Measurements from ENCODE around the gene ADAMTS13. TPM values are rescaled to one million over a fixed set of nuclear protein-coding genes. Genes with fewer than 3 reads are reported as not detected.
"Not testable (repeated sequence)": the region's sequence is repeated elsewhere in the genome, so short reads cannot be mapped to it uniquely, and the experiment has no call there.

Gene ADAMTS13
- total RNA-seq, 2 donors from 2014 or later = 2.6 to 5.4 TPM

DNA sequence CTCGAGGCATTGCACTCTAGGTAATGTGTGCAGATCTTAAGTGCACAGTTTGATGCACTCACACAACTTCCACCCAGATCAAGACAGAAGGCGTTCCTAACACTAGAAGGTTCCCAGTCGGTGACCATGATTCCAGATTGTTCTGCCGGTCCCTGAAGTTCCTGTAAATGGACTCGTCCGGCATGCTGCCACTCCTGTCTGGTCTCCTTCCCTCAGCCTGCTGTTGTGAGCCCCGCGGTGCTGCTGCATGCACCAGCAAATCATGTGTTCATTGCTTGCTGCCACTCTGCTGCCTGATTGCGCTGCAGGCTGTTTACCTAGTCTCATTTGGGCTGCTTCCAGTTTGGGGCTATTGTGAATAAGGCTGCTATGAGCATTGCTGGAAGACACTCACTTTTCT, 34.5 kb upstream of the ADAMTS13 start:
- ATAC-seq = no peak
- no peak for DNase-seq (ENCODE audit: low spot score in 2 of 2)
- no peaks in the 10 kb centered on the region for H3K36me3 Mint-ChIP-seq
- H3K9me3 Mint-ChIP-seq = no peaks in the 10 kb centered on the region
- peak overlapping the region in 1 of 2 donors; percentile 14 for H3K27ac Mint-ChIP-seq

GRCh38 chr9:133389025-133389557, 33.1 kb upstream of the ADAMTS13 start:
- Mint-ChIP-seq H3K27ac (no peak overlapping the region), H3K9me3 (no peaks in the 10 kb centered on the region), H3K36me3 (no peaks in the 10 kb centered on the region)
- no peak for ATAC-seq
- no peak for DNase-seq (ENCODE audit: low spot score in 2 of 2)

- Mint-ChIP-seq H3K9me3 (no peaks in the 10 kb centered on the region), H3K36me3 (no peaks in the 10 kb centered on the region), H3K27ac (no peak overlapping the region)
- DNase-seq (ENCODE audit: low spot score in 2 of 2) (no peak), ATAC-seq (no peak)
Measured at GRCh38 chr9:133389562-133389961, 32.6 kb upstream of the ADAMTS13 start.

- Mint-ChIP-seq H3K27ac (no peak overlapping the region), H3K36me3 (no peaks in the 10 kb centered on the region), H3K9me3 (no peaks in the 10 kb centered on the region)
- no peak for DNase-seq (ENCODE audit: low spot score in 2 of 2)
- ATAC-seq = no peak
Measured at GRCh38 chr9:133390713-133391112, 31.5 kb upstream of the ADAMTS13 start.

DNA sequence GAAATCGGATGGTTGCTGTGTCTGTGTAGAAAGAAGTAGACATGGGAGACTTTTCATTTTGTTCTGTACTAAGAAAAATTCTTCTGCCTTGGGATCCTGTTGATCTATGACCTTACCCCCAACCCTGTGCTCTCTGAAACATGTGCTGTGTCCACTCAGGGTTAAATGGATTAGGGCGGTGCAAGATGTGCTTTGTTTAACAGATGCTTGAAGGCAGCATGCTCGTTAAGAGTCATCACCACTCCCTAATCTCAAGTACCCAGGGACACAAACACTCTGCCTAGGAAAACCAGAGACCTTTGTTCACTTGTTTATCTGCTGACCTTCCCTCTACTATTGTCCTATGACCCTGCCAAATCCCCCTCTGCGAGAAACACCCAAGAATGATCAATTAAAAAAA, 30.7 kb upstream of the ADAMTS13 start:
- not testable (repeated sequence) for H3K36me3 Mint-ChIP-seq; ATAC-seq; DNase-seq (ENCODE audit: low spot score in 2 of 2); H3K9me3 Mint-ChIP-seq; H3K27ac Mint-ChIP-seq

- not testable (repeated sequence) for ATAC-seq; H3K36me3 Mint-ChIP-seq; DNase-seq (ENCODE audit: low spot score in 2 of 2); H3K27ac Mint-ChIP-seq; H3K9me3 Mint-ChIP-seq
Measured at GRCh38 chr9:133392308-133392707, 29.9 kb upstream of the ADAMTS13 start.

DNA sequence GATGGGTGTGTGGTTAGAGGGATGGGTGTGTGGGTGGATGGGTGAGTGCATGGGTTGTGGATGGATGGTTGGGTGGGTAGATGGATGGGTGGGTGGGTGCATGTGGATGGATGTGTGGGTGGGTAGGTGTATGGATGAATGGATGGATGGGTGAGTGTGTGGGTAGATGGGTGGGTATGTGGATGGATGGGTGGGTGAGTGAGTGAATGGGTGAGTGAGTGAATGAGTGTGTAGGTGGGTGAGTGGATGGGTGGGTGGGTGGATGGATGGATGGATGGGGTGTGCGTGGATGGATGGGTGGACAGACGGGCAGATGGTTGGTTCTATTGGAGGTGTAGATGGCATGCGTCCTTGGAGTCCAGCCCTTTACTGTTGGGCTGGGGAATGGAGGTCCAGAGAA, 28.8 kb upstream of the ADAMTS13 start:
- no peak overlapping the region for H3K27ac Mint-ChIP-seq
- no peak for DNase-seq (ENCODE audit: low spot score in 2 of 2)
- no peaks in the 10 kb centered on the region for H3K36me3 Mint-ChIP-seq
- no peaks in the 10 kb centered on the region for H3K9me3 Mint-ChIP-seq
- no peak for ATAC-seq

DNA sequence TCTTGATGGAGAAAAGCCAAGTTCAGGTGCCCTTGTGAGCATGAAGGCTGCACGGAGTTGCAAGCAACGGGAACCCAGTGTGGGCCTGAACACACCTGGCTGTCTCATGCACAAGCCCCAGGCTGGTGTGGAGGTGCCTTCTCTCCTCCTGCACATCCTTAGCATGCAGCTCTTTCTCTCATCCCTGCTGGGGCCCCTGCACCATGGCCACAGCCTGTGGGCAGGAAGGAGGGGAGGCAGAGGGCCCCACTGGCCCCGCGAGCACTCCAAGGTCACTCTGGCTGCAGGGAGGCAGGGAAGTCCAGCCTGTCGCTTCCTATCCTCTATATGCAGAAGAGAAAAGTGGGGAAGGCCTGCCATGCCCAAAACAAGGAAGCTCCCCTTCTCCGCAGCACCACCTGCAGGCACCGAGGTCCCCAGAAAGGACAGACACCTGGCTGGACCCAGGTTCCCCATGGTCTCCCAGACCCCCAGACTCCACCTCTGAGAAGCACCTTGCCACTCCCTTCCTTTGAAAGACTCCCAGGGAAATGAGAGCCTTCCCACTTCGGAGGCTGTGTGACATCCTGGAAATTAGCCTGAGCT, 27.4 kb upstream of the ADAMTS13 start:
- ATAC-seq = peak in 1 of 2 donors; percentile 20
- Mint-ChIP-seq H3K36me3 (no peaks in the 10 kb centered on the region), H3K9me3 (no peaks in the 10 kb centered on the region), H3K27ac (no peak overlapping the region)
- DNase-seq (ENCODE audit: low spot score in 2 of 2) = no peak

GRCh38 chr9:133396952-133397351, 25.2 kb upstream of the ADAMTS13 start:
- DNase-seq (ENCODE audit: low spot score in 2 of 2) (no peak), ATAC-seq (peak in 1 of 2 donors; percentile 38)
- Mint-ChIP-seq H3K27ac (no peak overlapping the region), H3K36me3 (no peaks in the 10 kb centered on the region), H3K9me3 (no peaks in the 10 kb centered on the region)

- ATAC-seq = no peak
- no peak for DNase-seq (ENCODE audit: low spot score in 2 of 2)
- no peaks in the 10 kb centered on the region for H3K36me3 Mint-ChIP-seq
- H3K9me3 Mint-ChIP-seq = no peaks in the 10 kb centered on the region
- H3K27ac Mint-ChIP-seq = no peak overlapping the region
Measured at GRCh38 chr9:133397370-133397769, 24.8 kb upstream of the ADAMTS13 start.

DNA sequence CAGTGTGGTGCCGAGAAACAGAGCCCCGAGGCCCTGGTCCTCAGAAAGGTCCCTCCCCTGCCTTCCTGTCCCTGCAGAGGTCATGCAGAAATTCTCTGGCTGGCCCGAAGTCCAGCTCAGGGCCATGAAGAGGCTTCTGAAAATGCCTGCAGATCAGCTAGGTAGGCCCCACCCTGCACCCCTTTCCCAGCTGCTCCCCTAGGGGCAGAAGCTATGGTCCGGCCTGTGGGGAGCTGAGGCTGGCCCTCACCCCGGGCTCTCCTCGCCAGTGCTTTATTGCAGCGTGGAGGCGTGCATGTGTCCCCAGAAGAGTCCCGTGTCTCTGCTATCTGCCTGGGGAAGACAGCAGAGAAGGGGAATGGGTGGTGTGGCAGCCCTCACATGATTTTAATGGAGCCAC, 24.3 kb upstream of the ADAMTS13 start:
- Mint-ChIP-seq H3K36me3 (no peaks in the 10 kb centered on the region), H3K27ac (no peak overlapping the region), H3K9me3 (no peaks in the 10 kb centered on the region)
- DNase-seq (ENCODE audit: low spot score in 2 of 2) (no peak), ATAC-seq (no peak)

GRCh38 chr9:133400292-133400691, 21.9 kb upstream of the ADAMTS13 start:
- DNase-seq (ENCODE audit: low spot score in 2 of 2) = no peak
- H3K9me3 Mint-ChIP-seq = no peaks in the 10 kb centered on the region
- peaks cover 0 to under 1% of the 10 kb centered on the region in 2 donors for H3K36me3 Mint-ChIP-seq
- peak overlapping the region in 1 of 2 donors; percentile 27 for H3K27ac Mint-ChIP-seq
- no peak for ATAC-seq

DNA sequence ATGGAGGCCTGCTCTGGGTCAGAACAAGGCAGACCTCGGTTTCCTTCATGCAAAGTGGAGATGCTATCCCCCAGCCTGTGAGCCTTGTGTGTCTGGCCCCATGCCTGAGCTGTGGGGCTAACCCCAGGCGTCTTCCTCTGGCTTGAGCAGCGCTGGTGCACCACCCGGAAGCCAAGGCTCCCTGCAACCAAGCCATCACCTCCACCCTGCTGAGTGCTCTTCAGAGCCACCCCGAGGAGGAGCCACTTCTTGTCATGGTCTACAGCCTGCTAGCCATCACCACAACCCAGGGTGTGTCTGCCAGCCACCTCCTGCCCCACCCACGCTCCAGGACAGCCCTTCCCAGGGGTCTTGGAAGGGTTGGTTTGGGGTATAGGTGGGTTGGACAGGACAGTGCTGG, 20.6 kb upstream of the ADAMTS13 start:
- no peak for ATAC-seq
- Mint-ChIP-seq H3K9me3 (no peaks in the 10 kb centered on the region), H3K36me3 (peaks cover 5% of the 10 kb centered on the region in 2 donors), H3K27ac (peak overlapping the region; percentile 9 to 55)
- no peak for DNase-seq (ENCODE audit: low spot score in 2 of 2)

GRCh38 chr9:133402689-133403088, 19.5 kb upstream of the ADAMTS13 start:
- H3K9me3 Mint-ChIP-seq = no peaks in the 10 kb centered on the region
- ATAC-seq (no peak), DNase-seq (ENCODE audit: low spot score in 2 of 2) (no peak)
- H3K36me3 Mint-ChIP-seq = peaks cover 5 to 11% of the 10 kb centered on the region in 2 donors
- peak overlapping the region in 1 of 2 donors; percentile 29 for H3K27ac Mint-ChIP-seq

DNA sequence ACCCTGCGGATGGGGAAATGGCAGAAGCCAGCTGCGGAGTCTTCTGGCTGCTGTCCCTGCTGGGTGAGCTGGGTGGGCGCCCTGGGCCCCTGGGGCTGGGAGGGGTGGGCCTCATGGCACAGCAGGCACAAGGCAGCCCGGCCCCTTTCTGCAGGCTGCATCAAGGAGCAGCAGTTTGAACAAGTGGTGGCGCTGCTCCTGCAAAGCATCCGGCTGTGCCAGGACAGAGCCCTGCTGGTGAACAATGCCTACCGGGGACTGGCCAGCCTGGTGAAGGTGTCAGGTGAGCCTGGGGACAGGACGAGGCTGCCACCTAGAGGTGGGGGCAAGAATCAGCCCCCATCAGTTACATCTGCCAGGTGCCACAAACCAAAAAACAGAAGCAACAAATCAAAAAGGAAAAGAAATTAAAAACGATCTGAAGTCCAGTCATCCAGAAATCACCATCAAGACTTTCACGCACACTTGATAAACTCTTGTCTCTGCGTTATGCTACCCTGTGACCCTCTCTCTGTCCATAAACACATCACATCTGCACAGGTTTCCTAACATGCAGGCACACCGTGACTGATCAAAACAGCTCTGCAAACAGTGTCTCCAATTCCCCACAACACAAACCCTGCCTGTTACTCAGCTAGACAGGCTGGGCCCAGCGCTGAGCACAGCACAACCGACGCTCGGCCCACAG, 18.3 kb upstream of the ADAMTS13 start:
- H3K27ac Mint-ChIP-seq = no peak overlapping the region

GRCh38 chr9:133404454-133405002, 17.6 kb upstream of the ADAMTS13 start:
- no peaks in the 10 kb centered on the region for H3K9me3 Mint-ChIP-seq
- H3K27ac Mint-ChIP-seq = peak overlapping the region; percentile 44 to 77
- ATAC-seq (no peak), DNase-seq (ENCODE audit: low spot score in 2 of 2) (no peak)
- H3K36me3 Mint-ChIP-seq = peaks cover 5 to 11% of the 10 kb centered on the region in 2 donors

More for the DNA sequence above, 18.3 kb upstream of the ADAMTS13 start:
- H3K9me3 Mint-ChIP-seq = no peaks in the 10 kb centered on the region
- ATAC-seq (peak; percentile 15 to 42), DNase-seq (ENCODE audit: low spot score in 2 of 2) (peak in 1 of 2 donors; percentile 61)
- H3K36me3 Mint-ChIP-seq = peaks cover 5 to 11% of the 10 kb centered on the region in 2 donors

Data from activated naive CD4-positive, alpha-beta T cell treated with anti-CD3 and anti-CD28 coated beads, Interleukin-2, amount 50 U/mL, for 72 hours (primary cell).